Measurements from ENCODE around the gene GSAP.
"Not testable (repeated sequence)": the region's sequence is repeated elsewhere in the genome, so short reads cannot be mapped to it uniquely, and the experiment has no call there.

The GSAP gene

DNA sequence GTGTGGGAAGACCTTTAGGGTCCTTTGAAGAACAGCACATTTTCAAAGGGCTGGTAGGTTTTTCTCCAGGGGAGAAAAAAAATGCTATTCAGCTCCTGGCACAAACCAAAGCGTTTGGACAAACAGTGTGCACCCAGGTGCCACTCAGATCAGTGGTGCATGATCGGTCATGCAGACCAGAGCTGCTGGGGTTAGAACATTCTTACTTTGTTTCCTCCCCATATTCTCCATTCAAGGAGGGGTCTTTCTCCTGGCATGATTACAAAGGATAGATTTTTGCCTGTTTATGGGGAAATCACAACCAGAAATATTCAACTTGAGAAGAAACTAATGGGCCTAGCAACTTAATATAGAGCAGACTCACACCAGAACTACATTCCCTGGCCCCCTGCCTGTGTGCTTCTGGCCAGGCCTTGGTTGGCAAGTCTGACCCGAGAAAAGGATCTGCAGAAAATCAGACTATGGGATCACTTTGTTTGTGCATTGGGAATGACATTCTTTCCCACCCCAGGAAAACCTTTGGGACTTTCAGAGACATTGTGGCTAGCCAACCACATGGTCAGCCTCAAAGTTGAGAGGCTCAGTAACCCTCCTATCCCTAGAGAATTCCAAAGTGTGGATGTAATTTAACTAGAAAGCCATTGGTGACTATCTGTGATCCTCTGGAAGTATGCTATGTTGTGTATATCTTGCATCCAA, 134.2 kb downstream of the GSAP start:
- DNase-seq, result no peak

DNA sequence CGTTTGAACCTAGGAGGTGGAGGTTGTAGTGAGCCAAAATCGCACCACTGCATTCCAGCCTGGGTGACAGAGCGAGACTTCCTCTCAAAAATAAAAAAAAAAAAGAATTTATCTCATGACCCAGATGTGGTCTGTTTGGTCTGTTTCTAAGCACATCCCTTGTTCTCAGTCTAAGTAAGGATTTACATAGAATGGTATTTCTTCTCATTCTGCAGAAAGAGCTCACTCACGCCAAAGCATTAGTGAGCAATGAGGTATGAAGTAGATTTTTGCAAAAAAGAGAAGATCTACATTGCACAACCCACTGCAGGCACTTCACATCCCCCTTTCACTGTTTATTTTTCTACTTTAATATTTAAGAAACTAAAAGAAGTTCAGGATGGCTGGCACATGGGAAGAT, 140.0 kb downstream of the GSAP start:
- DNase-seq, result peak; percentile 17 to 21

DNA sequence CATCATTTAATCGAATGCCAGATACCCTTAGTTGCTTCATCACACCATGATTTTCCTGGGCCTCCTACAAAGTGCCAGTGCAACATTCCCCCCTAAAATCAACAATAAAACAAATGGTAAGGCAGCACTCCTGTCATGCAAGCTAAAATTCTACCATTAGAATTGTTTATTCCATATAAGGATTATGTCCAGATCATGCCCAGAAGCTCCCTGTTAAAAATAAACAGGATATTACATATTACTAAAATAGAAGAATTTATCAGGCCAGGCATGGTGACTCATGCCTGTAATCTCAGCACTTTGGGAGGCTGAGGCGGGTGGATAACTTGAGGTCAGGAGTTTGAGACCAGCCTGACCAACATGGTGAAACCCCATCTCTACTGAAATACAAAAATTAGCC, 140.5 kb downstream of the GSAP start:
- DNase-seq, result not testable (repeated sequence)

DNA sequence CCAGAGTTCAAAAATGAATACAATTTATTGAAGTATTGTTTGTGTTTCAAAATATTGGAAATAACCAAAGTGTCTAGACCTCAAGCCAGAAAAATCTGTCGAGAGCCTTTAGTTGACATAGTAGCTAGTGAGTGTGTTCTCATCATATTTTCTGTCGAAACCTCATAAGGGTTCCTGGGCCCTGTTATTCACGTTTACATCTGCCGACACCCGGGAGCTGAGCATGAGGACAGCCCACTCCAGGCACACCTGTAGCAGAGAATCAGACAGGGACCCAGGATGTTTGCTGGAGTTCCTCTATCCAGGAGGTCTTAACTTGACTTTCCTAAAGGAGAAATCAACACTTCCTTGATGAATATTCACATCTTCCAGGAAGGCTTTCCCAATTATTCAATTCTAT, 144.4 kb downstream of the GSAP start:
- DNase-seq, result no peak

DNA sequence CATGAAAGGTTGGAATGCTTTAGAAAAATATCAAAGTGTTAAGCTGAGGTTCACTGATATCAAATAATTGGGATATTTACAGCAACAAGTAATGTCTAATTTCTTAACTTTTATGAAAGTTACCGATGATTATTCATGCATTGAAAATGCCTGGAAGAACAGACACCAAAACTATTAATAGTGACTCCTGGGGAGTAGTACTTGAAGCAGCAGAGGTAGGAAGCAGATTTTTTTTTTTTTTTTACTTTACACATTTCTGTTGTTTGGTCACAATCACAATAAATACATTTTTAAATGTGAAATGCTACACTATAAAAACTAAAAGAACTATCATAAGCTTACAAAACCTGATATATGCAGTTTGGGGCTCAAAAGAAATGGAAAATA, 146.1 kb downstream of the GSAP start:
- no peak for DNase-seq

DNA sequence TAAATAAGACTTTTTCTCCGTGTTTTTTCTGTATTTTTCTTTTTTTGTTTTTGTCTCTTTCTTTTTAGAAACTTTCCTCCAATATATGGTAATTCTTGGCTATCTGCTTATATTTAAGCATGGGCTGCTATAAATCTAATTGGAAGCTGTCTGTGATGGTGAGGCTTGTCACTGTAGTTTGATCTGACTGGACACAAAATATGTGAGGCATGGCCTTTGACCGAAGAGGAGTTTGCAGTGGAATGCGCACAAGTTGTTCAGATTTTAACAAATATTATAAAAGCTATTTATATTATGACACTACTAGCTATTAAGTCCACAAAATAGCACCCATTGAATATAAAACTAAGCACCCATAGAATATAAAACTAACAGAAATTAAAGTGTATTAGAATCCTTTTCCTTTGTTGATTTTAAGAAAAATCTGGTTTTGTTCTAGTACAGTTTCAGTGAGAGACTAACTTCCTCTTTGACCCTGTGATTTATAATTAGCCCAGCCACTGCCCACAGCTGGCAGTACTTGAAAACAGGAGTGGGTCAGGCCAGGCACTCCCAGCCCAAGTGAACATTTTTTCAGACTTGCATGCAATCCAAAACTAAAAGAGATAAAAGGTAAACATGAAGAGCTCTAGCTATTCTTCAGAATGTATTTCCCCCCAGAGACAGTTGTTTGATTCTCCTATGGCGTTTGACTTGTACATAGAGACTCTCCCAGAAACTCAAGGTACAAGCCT, 146.6 kb downstream of the GSAP start:
- DNase-seq, result peak; percentile 45 to 55

DNA sequence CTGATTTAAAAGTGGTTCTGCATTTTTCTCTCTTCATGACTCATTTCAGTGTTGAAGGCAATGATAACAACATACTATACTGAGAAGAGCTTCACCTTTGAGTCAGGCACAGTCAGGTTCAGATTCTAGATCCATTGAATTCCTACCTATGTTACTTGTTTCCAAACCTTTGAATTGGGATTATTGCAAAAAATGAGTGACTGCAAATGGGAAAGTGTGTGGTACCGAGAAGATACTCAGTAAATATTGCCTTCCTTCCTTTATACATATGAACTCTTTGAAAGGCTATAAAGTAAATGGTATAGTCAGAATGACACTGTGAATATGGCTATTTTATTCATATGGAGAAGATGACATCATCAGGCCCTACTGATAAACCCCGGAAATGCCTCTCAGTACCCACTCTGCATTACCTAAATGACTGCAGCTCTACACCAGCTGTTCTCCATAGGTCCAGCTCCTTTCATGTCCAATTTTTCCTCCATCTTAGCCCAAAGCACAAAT, 149.8 kb downstream of the GSAP start:
- no peak for DNase-seq

DNA sequence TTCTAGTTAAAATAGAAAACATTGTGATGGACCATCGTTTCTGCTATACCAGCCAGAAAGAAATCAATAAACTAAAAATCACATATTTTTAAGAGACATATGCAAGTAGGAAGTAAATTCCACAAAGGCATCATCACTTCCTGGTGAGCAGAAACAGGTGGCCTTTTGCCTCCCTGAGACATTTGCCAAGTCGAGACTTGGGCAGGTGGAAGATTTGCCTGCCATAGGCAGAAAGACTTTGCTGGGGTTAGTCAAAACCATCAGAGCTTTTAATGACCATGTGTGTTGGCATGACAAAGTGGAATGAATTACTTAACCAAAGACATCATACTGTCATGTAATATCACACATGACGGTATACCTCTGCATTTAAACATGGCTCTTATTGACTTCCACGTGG, 150.5 kb downstream of the GSAP start:
- DNase-seq, result no peak

DNA sequence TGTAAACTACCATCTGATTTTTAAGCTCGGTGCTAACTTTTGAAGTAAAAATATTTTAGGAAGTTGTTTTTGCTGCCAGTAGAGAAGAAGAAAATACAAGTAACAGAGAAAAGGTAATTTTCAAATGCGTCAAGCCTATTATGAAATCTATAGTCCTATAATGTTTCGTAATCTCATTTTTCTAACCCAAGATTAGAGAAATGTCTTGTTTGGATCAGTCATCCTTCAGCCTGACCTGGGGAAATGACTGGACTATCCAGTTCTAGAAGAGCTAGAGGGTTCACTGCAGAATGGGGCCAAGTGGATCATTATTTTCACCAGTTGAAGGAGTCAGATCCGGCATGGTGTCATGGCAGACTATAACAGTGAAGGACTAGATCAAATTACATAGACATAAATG, 153.8 kb downstream of the GSAP start:
- peak in 1 of 2 donors; percentile 20 for DNase-seq

Data from inflammatory macrophage (primary cell).